Left lung (tissue), 10 donors: ENCODE results near the gene LRP4. TPM values are rescaled to one million over a fixed set of nuclear protein-coding genes. Genes with fewer than 3 reads are reported as not detected.

Source experiments
- ATAC-seq: fragments of 200-7000 bp; cut with Tn5 transposase; one replicate; pipeline ENCODE4 v1.9.1; 2020; ENCODE audit warnings: moderate library complexity
- DNase-seq, 4 donors: peaks; one replicate each; pipeline ENCODE4 v3.0.0-alpha.2; 2013 to 2020
- H3K27ac ChIP-seq, 2 donors: fragments of 200-600 bp; sonication (generic) in 1 of 2; one replicate each; pipeline versions ENCODE4 v1.5.0 to v1.8.0; 2020 to 2021
- H3K27me3 ChIP-seq, 2 donors: fragments of 200-600 bp; sonication (generic) in 1 of 2; one replicate each; pipeline versions ENCODE4 v1.5.0 to v1.8.0; 2020 to 2021
- H3K36me3 ChIP-seq, 2 donors: fragments of 200-600 bp; sonication (generic) in 1 of 2; one replicate each; pipeline versions ENCODE4 v1.5.0 to v1.8.0; 2020 to 2021
- H3K4me1 ChIP-seq, 2 donors: fragments of 200-600 bp; one replicate each; pipeline ENCODE4 v1.8.0; 2021
- H3K4me3 ChIP-seq, 2 donors: fragments of 200-600 bp; sonication (generic) in 1 of 2; one replicate each; pipeline versions ENCODE4 v1.5.0 to v1.8.0; 2020 to 2021; ENCODE audit warnings: mild to moderate bottlenecking in 1 of 2
- H3K9me3 ChIP-seq, 2 donors: fragments of 200-600 bp; sonication (generic) in 1 of 2; one replicate each; pipeline versions ENCODE4 v1.5.0 to v1.8.0; 2020 to 2021
- CTCF ChIP-seq, 2 donors: fragments of 200-600 bp; sonication (generic) in 1 of 2; IDR thresholded peaks; one replicate each; pipeline versions ENCODE4 v1.5.0 to v1.8.0; 2021; ENCODE audit warnings: antibody characterized with exemption in 2 of 2
- intact Hi-C, 2 donors: fragments of 100-400 bp; cut with DNase I; formaldehyde crosslinking; loops; one replicate each; pipeline versions ENCODE4 v1.11.2 to v1.14.2; 2022
- polyA plus RNA-seq, 6 donors: library from polyadenylated mRNA; unstranded; fragments of 120-200 nt; gene quantifications; one replicate each; pipeline ENCODE4 v1.2.1, GENCODE V29; 2013; ENCODE audit not compliant: insufficient read length in 6 of 6
- total RNA-seq, 2 donors: library from RNA; stranded (reverse); fragmentation: NEBNext Ultra II Directional; extraction: Animal tissue kit (Norgen Biotek cat#: 25700); gene quantifications; one replicate each; pipeline ENCODE4 v1.2.1, GENCODE V29; 2021
- donor health status: DM: no; HTN: yes; CAD: no.
- donor health status: DM: no; HTN: no; CAD: no.

Gene LRP4
- total and polyA plus RNA-seq, 8 donors, result 4.9 to 30.8 (median 25.6) TPM

- Histone ChIP-seq H3K27ac (no peak overlapping the region), H3K36me3 (no peaks in the 10 kb centered on the region), H3K27me3 (no peaks in the 10 kb centered on the region), H3K4me3 (no peak overlapping the region), H3K4me1 (no peaks in the 10 kb centered on the region), H3K9me3 (no peaks in the 10 kb centered on the region)
- TF ChIP-seq CTCF (IDR thresholded peaks at IDR 0.05), result no peak
- no peak for DNase-seq
- no peak for ATAC-seq
- intact Hi-C loops, result loop anchor here in 1 of 2 donors (5.0 kb wide), 1 partner anchor 274 kb away; no protein-coding TSS in a partner anchor
Observed at GRCh38 chr11:46888636-46889035, 29.7 kb downstream of the LRP4 start.

GRCh38 chr11:46886211-46886610 is 32.1 kb downstream of the LRP4 start:
- Histone ChIP-seq H3K4me3 (no peak overlapping the region), H3K27ac (no peak overlapping the region), H3K9me3 (no peaks in the 10 kb centered on the region), H3K27me3 (no peaks in the 10 kb centered on the region), H3K4me1 (no peaks in the 10 kb centered on the region), H3K36me3 (no peaks in the 10 kb centered on the region)
- intact Hi-C loops, result loop anchor here in 1 of 2 donors (5.0 kb wide), 1 partner anchor 276 kb away; no protein-coding TSS in a partner anchor
- DNase-seq, result no peak
- ATAC-seq, result no peak
- no peak for TF ChIP-seq CTCF (IDR thresholded peaks at IDR 0.05)

DNA sequence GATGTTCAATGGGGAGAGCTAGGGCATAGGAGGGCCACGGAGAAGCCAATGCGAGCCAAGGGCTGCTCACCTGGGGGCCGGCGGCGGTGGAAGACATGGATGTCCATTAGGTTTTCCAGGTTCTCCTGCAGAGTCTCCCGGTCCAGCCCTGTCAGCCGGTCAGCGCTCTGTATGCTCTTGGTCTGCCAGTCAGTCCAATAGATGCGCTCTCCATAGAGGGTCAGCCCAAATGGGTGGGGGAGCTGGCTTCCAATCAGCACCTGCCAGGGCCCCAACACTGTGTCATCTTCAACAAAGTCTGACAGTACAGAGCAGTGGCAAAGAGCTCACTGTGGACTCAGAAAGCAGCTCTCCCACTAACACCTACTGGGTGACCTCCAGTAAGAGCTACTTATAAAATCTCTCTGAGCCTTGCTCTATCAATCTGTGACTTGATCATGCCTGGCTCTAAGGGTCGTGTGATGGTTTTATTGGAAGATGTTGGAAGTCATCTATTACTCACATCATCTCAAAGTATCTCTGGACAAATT is 39.2 kb downstream of the LRP4 start:
- ATAC-seq, result no peak
- H3K4me1 ChIP-seq, result no peaks in the 10 kb centered on the region
- intact Hi-C loops, result no loop called here
- H3K9me3 ChIP-seq, result no peaks in the 10 kb centered on the region
- H3K27ac ChIP-seq, result no peak overlapping the region
- H3K36me3 ChIP-seq, result no peaks in the 10 kb centered on the region
- no peaks in the 10 kb centered on the region for H3K27me3 ChIP-seq
- H3K4me3 ChIP-seq, result no peak overlapping the region
- TF ChIP-seq CTCF (IDR thresholded peaks at IDR 0.05), result no peak
- DNase-seq, result no peak

DNA sequence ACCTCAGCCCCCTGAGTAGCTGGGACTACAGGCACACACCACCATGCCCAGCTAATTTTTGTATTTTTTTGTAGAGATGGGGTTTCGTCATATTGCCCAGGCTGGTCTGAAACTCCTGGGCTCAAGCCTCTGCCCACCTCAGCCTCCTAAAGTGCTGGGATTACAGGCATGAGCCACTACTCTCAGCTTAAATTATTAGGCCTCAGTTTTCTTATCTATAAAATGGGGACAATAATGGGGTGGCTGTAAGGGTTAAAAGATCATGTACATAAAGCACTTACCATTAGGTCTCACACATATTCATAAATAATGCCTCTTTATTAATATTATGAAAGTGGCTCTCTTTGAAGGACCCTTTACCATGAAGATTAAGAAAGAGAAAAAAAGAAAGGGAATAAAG is 40.8 kb downstream of the LRP4 start:
- Histone ChIP-seq H3K27ac (no peak overlapping the region), H3K4me1 (no peaks in the 10 kb centered on the region), H3K4me3 (no peak overlapping the region), H3K9me3 (no peaks in the 10 kb centered on the region), H3K27me3 (no peaks in the 10 kb centered on the region), H3K36me3 (no peaks in the 10 kb centered on the region)
- intact Hi-C loops, result no loop called here
- no peak for TF ChIP-seq CTCF (IDR thresholded peaks at IDR 0.05)
- no peak for DNase-seq
- no peak for ATAC-seq

DNA sequence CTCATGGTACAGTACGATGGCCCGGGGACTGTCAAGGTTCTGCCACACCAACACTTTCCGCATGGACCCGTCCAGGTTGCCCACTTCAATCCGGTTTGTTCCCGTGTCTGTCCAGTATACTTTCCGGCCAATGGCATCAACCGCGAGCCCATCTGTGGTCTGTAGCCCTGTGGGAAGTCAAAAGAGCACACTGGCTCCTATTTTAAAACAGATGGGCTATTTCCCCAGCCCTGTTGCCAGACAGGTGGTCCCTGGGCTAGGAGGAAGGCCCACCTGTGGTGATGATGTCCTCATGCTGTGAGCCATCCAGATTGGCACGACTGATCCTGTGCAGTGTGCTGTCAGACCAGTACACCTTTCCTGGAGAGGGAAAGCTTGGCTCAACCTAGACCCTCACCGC is 41.9 kb downstream of the LRP4 start:
- H3K9me3 ChIP-seq, result no peaks in the 10 kb centered on the region
- H3K36me3 ChIP-seq, result no peaks in the 10 kb centered on the region
- intact Hi-C loops, result no loop called here
- ATAC-seq (no peak), DNase-seq (no peak)
- no peaks in the 10 kb centered on the region for H3K27me3 ChIP-seq
- H3K27ac ChIP-seq, result no peak overlapping the region
- H3K4me1 ChIP-seq, result no peaks in the 10 kb centered on the region
- no peak for TF ChIP-seq CTCF (IDR thresholded peaks at IDR 0.05)
- H3K4me3 ChIP-seq, result no peak overlapping the region
